Activated naive CD4-positive, alpha-beta T cell treated with anti-CD3 and anti-CD28 coated beads, Interleukin-2, amount 10 ng/mL, durations not matched to agents 7 days and 5 days (primary cell): ENCODE results near the gene PMAIP1.
A peak's percentile ranks its signal among the peaks of the same experiment; 100 is the strongest.

Experiments
- CTCF ChIA-PET: fragments of 350-600 bp; sonication (Branson Sonifier 250); formaldehyde crosslinking; loops from one replicate; lab custom pipeline; 2021; ENCODE audit warnings: antibody characterized with exemption; lab: Charles Lee
- DNase-seq: peaks from one replicate; pipeline ENCODE4 v3.0.0-alpha.2; 2020
- H3K27ac Mint-ChIP-seq: one replicate; pipeline ENCODE4 v1.8.0; 2021; ENCODE audit warnings: mild to moderate bottlenecking, moderate library complexity, mixed read lengths
- H3K27me3 Mint-ChIP-seq: one replicate; pipeline ENCODE4 v1.8.0; 2021; ENCODE audit warnings: mild to moderate bottlenecking, mixed read lengths
- H3K36me3 Mint-ChIP-seq: one replicate; pipeline ENCODE4 v1.8.0; 2021; ENCODE audit warnings: mixed read lengths
- H3K4me1 Mint-ChIP-seq: one replicate; pipeline ENCODE4 v1.8.0; 2021; ENCODE audit warnings: mixed read lengths
- H3K4me3 Mint-ChIP-seq: one replicate; pipeline ENCODE4 v1.8.0; 2021; ENCODE audit warnings: mild to moderate bottlenecking, moderate library complexity, mixed read lengths
- H3K9me3 Mint-ChIP-seq: one replicate; pipeline ENCODE4 v1.8.0; 2021; ENCODE audit warnings: mixed read lengths

PMAIP1 gene

DNA sequence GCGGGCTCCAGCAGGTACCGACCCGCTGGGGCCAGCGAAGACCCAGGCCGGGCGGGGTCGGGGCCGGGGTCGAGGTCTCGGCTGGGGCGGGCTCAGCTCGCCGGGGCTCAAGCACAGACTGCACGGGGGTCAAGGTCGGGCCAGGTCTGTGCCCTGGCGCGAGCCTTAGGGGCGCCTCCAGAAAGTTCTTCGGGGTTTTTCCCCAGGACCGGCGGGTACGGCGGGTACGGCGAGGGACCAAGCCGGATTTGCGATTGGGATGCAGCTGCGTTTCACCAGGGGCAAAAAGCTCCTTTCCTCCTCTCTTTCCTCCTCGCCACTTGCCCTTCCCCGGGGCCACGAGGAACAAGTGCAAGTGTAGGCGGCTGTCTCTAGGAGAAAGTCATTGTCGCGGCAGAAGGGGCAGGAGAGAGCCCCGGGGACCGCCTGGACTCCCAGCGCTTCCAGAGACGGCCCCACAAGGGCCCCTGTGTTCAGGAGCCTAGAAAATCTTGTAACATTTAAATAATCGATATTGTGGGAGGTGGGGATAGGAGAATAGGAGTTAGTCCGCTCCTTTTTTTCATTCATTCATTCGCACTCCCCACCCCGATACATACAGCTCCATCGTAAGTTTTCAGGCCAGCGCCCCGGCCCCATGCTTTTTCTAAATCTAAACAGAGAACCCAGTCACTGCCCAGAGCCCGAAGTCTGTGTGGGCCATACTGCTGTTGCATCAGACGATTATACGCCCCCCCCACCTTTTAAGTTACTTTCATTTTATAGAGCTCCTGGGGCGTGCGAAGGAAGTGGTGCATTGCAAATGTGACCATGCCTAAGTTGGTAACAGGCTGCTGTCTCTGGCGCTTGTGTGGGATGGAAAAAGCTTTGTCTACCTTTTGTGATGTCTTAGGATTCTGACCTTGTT lies 679 bp downstream of the PMAIP1 start:
- peak; percentile 79 for DNase-seq
- Mint-ChIP-seq H3K36me3 (peaks cover 33% of the 10 kb centered on the region), H3K4me3 (peak overlapping the region; percentile 97), H3K9me3 (no peaks in the 10 kb centered on the region), H3K27ac (peak overlapping the region; percentile 99), H3K27me3 (no peaks in the 10 kb centered on the region), H3K4me1 (peaks cover 54% of the 10 kb centered on the region)
- CTCF ChIA-PET: interaction anchor here (0.8 to 2.1 kb wide), 3 partner anchors 10 to 63 kb away, joined by 3 to 4 read pairs (median 4); no protein-coding TSS in a partner anchor

DNA sequence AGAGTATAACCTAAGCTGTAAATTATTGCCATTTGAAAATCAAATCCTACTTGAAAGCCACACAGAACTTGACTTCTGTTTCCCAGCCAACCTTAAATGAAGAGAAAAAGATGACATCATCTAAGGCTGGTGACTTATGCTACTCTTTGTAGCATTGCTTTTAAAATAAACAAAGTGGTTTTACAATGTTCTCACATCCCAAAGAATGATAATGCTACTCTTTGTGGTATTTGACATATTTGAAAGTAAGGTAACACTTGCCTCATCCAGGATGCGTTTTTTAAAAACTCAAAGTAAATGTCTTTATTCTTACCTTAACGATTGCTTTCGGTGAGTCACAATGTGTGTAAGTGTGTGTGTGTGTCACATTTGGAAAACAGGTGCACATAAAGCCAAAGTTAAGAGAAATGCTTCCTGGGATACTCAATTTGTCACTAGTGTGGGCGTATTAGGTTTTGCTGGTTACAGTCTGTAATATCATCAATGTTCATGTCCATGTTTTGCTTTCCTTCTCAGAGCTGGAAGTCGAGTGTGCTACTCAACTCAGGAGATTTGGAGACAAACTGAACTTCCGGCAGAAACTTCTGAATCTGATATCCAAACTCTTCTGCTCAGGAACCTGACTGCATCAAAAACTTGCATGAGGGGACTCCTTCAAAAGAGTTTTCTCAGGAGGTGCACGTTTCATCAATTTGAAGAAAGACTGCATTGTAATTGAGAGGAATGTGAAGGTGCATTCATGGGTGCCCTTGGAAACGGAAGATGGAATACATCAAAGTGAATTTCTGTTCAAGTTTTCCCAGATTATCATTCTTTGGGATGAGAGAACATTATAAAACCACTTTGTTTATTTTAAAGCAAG lies 2.6 kb downstream of the PMAIP1 start:
- CTCF ChIA-PET: interaction anchor here (0.7 kb wide), 1 partner anchor 32 kb away, joined by 3 read pairs; no protein-coding TSS in a partner anchor

DNA sequence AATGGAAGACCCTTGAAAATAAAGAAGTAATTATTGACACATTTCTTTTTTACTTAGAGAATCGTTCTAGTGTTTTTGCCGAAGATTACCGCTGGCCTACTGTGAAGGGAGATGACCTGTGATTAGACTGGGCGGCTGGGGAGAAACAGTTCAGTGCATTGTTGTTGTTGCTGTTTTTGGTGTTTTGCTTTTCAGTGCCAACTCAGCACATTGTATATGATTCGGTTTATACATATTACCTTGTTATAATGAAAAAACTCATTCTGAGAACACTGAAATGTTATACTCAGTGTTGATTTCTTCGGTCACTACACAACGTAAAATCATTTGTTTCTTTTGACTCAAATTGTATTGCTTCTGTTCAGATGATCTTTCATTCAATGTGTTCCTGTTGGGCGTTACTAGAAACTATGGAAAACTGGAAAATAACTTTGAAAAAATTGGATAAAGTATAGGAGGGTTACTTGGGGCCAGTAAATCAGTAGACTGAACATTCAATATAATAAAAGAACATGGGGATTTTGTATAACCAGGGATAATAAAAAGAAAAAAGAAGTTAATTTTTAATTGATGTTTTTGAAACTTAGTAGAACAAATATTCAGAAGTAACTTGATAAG lies 3.3 kb downstream of the PMAIP1 start:
- CTCF ChIA-PET: no interaction called here
- H3K4me3 Mint-ChIP-seq: no peak overlapping the region
- peaks cover 79% of the 10 kb centered on the region for H3K4me1 Mint-ChIP-seq
- peaks cover 30% of the 10 kb centered on the region for H3K36me3 Mint-ChIP-seq
- H3K9me3 Mint-ChIP-seq: no peaks in the 10 kb centered on the region
- DNase-seq: no peak
- H3K27me3 Mint-ChIP-seq: no peaks in the 10 kb centered on the region
- peak overlapping the region; percentile 55 for H3K27ac Mint-ChIP-seq

More for the DNA sequence above, 2.6 kb downstream of the PMAIP1 start:
- DNase-seq: no peak
- no peaks in the 10 kb centered on the region for H3K27me3 Mint-ChIP-seq
- H3K9me3 Mint-ChIP-seq: no peaks in the 10 kb centered on the region
- H3K4me3 Mint-ChIP-seq: peak overlapping the region; percentile 51
- peaks cover 72% of the 10 kb centered on the region for H3K4me1 Mint-ChIP-seq
- H3K36me3 Mint-ChIP-seq: peaks cover 33% of the 10 kb centered on the region
- H3K27ac Mint-ChIP-seq: peak overlapping the region; percentile 55

DNA sequence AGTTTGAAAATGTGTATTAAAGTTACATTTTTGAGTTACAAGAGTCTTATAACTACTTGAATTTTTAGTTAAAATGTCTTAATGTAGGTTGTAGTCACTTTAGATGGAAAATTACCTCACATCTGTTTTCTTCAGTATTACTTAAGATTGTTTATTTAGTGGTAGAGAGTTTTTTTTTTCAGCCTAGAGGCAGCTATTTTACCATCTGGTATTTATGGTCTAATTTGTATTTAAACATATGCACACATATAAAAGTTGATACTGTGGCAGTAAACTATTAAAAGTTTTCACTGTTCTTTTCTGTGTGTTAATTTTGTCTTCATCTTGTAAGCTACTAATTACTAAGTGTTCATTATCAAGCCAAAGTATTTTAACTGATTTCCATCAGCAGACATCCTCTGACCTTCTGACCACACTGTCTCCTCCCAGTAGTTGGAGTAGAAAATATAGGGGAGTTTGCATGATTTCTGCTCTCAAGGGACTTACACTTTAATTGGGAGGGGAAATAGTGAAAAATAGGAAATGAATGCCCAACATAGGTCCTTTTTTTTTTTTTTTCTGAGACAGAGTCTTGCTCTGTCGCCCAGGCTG lies 4.3 kb downstream of the PMAIP1 start:
- no peak for DNase-seq
- no peaks in the 10 kb centered on the region for H3K9me3 Mint-ChIP-seq
- no peaks in the 10 kb centered on the region for H3K27me3 Mint-ChIP-seq
- peaks cover 29% of the 10 kb centered on the region for H3K36me3 Mint-ChIP-seq
- H3K27ac Mint-ChIP-seq: peak overlapping the region; percentile 94
- peak overlapping the region; percentile 42 for H3K4me3 Mint-ChIP-seq
- H3K4me1 Mint-ChIP-seq: peaks cover 77% of the 10 kb centered on the region
- CTCF ChIA-PET: interaction anchor here (1.2 to 2.5 kb wide), 2 partner anchors 15 to 23 kb away, joined by 3 to 7 read pairs; no protein-coding TSS in a partner anchor

DNA sequence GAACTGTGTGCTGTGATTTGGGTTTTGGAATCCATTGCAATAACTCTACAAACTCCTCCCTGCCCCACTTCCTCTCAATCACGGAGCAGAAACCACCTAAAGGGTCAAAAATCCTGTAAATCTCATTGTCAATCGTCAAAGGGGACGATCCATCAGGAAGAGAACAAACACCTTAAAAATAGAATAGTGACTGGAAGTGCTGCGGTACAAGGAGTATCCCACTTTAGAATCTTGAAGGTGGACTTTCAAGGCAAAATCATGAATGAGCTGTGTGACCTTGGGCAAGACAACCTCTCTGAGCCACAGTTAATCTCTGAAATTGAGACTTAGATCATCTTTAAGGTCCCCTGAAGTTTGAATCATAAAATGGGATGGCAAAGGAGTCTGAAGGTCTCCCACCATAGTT lies 5.9 kb downstream of the PMAIP1 start:
- Mint-ChIP-seq H3K4me3 (no peak overlapping the region), H3K9me3 (no peaks in the 10 kb centered on the region), H3K36me3 (peaks cover 26% of the 10 kb centered on the region), H3K27ac (peak overlapping the region; percentile 25), H3K27me3 (no peaks in the 10 kb centered on the region), H3K4me1 (peaks cover 75% of the 10 kb centered on the region)
- no peak for DNase-seq
- CTCF ChIA-PET: interaction anchor here (1.2 to 2.5 kb wide), 4 partner anchors 11 to 68 kb away, joined by 3 to 7 read pairs (median 4); no protein-coding TSS in a partner anchor

DNA sequence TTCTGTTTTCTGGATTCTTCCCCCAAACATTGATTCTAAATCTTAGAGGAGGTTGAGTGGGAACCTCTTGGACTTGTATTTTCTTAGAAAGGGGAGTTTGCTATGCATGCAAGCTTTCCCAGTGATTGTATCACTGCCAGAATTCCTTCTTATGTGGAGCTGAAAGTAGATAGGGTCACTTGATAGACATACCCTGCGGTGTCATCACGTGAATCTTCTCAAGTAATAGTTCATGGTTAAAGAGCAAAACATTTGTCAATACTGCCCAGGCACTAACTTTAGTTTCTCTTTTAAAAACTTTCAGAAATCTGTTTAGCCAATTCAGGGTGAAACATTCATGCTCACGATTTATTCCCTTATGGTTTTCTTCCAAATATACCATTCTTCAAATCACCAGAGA lies 6.4 kb downstream of the PMAIP1 start:
- Mint-ChIP-seq H3K4me1 (peaks cover 72% of the 10 kb centered on the region), H3K9me3 (no peaks in the 10 kb centered on the region), H3K27ac (peak overlapping the region; percentile 64), H3K27me3 (no peaks in the 10 kb centered on the region), H3K4me3 (no peak overlapping the region), H3K36me3 (peaks cover 21% of the 10 kb centered on the region)
- CTCF ChIA-PET: interaction anchor here (2.5 kb wide), 1 partner anchor 13 kb away, joined by 7 read pairs; no protein-coding TSS in a partner anchor
- no peak for DNase-seq

DNA sequence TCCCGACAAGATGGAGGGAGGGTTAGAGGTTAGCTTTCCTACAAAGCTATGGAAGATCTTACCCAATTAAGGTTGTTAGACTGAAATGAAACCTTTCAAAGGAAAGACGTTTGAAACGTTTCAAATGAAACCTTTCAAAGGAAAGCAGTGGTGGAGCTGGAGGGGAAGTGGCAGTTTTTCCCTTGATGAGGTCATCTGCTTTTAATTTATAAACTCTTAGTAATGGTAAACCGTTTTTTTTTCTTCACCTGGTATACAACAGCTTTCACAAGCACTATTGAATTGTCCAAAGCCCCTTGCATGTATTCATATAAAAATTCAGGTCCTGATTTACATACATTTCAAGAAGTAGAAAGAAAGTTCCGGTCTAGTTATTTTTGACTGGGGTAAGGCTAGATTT lies 7.4 kb downstream of the PMAIP1 start:
- DNase-seq: no peak
- Mint-ChIP-seq H3K27ac (peak overlapping the region; percentile 47), H3K27me3 (no peaks in the 10 kb centered on the region), H3K4me3 (peak overlapping the region; percentile 29), H3K9me3 (no peaks in the 10 kb centered on the region), H3K4me1 (peaks cover 62% of the 10 kb centered on the region), H3K36me3 (peaks cover 18% of the 10 kb centered on the region)
- CTCF ChIA-PET: no interaction called here

DNA sequence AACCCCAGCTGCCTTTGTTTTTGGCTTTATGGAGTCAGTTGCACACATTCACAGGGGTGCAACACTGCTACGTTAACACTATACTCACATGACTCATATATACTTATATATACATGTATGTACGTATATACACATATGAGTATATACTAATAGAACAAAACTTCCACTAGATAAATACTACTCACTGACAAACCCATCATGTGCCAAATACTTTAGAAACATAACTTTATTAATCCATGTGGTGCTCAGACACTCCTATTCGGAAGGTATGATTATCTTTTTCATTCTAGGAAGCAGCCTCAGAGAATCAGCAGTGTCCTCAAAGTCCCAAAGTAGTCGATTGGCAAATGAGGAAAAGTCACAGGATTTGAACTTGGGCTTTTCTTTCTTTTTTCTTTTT lies 7.9 kb downstream of the PMAIP1 start:
- CTCF ChIA-PET: no interaction called here
- peaks cover 57% of the 10 kb centered on the region for H3K4me1 Mint-ChIP-seq
- no peak overlapping the region for H3K27ac Mint-ChIP-seq
- no peaks in the 10 kb centered on the region for H3K27me3 Mint-ChIP-seq
- peaks cover 13% of the 10 kb centered on the region for H3K36me3 Mint-ChIP-seq
- DNase-seq: no peak
- no peak overlapping the region for H3K4me3 Mint-ChIP-seq
- no peaks in the 10 kb centered on the region for H3K9me3 Mint-ChIP-seq

DNA sequence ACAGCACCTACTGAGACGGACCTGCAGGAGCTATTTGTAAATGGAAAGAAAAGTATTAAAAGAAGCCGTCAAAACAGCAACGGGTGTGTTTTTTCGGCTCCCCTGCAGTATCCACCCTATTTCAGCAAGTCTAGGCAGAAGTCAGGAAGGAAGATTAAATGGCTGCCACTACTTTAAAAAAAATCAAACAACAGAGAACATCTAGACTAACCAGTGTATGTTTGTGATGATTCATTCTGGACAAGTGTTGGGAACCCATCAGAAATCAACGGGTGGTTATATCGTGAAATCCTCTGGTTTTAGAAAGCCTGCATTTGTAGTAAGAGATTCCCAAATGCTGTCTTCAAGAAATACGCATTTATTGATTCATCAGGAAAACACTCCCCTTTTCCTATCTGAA lies 9.0 kb downstream of the PMAIP1 start:
- Mint-ChIP-seq H3K36me3 (peaks cover 6% of the 10 kb centered on the region), H3K4me3 (no peak overlapping the region), H3K4me1 (peaks cover 50% of the 10 kb centered on the region), H3K9me3 (no peaks in the 10 kb centered on the region), H3K27ac (no peak overlapping the region), H3K27me3 (no peaks in the 10 kb centered on the region)
- CTCF ChIA-PET: no interaction called here
- no peak for DNase-seq

DNA sequence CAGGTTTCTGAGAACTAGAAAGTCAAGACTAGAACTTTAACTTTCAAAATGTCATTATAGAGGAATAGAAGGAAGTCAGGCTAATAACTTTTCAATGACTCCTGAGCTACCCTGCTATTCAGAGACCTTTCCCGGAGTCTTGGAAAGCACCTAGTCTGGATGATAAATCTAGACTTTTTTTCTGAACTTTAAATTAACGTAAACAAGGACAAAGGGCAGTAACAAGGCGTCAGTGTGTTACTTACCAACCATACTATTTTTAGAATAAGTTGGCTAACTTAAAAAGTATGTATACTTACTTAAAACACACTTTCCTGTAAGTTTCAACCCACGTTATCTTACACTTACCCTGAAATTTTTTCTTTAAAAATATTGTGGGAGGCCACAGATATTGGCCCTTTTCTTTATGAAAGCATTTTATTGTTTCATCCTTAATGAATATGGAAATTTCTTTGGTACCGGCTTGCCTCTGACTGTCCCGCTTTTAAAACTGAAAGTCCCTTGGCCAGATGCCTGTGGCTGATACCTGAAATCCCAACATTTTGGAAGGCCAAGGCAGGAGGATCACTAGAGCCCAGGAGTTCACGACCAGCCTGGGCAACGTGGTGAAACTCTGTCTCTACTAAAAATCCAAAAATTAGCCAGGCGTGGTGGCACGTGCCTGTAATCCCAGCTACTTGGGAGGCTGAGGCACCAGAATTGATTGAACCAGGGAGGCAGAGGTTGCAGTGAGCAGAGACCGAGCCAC lies 9.7 kb downstream of the PMAIP1 start:
- Mint-ChIP-seq H3K9me3 (no peaks in the 10 kb centered on the region), H3K4me3 (no peak overlapping the region), H3K27me3 (no peaks in the 10 kb centered on the region), H3K27ac (no peak overlapping the region), H3K4me1 (peaks cover 44% of the 10 kb centered on the region), H3K36me3 (peaks cover 6% of the 10 kb centered on the region)
- CTCF ChIA-PET: interaction anchor here (1.3 kb wide), 1 partner anchor 10 kb away, joined by 4 read pairs; the partner anchor contains the start of gene PMAIP1
- DNase-seq: no peak

DNA sequence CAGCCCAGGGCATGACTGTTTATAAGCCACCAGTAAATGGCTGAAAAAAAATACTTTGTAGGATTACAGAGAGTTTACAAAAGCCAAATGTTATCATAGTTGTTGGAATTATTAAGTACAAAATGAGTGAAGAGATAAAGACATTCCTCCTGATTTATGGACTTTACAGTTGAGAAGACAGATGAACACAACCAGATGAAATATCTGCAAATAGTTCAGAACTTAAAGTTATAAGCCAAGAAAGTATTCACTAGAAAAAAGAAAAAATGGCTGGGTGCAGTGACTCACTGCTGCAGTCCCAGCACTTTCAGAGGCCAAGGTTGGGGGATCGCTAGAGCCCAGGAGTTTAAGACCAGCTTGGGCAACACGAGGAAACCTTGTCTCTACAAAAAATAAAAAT lies 11.2 kb downstream of the PMAIP1 start:
- CTCF ChIA-PET: interaction anchor here (1.3 kb wide), 1 partner anchor 11 kb away, joined by 4 read pairs; the partner anchor contains the start of gene PMAIP1
- H3K4me3 Mint-ChIP-seq: no peak overlapping the region
- no peaks in the 10 kb centered on the region for H3K9me3 Mint-ChIP-seq
- H3K4me1 Mint-ChIP-seq: peaks cover 29% of the 10 kb centered on the region
- H3K27ac Mint-ChIP-seq: no peak overlapping the region
- no peak for DNase-seq
- H3K36me3 Mint-ChIP-seq: no peaks in the 10 kb centered on the region
- H3K27me3 Mint-ChIP-seq: no peaks in the 10 kb centered on the region

DNA sequence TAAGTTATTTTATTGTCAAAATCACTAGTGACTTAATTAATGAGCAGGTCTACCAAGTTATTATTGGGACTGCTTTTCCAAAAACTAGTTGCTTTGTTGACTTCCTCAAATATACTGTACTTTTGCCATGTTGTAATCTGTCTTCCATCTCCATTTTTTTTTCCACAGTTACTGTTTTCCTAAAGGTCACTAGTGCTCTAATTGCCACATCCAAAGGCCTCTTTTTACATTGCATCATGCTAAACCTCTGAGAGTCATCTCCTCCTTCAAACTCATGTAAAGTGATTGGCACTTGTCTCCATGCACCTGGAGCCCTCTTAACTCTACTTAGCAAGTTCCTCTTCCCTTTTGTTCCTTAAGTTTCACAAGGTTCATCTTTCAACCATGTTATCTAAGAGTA lies 11.8 kb downstream of the PMAIP1 start:
- CTCF ChIA-PET: no interaction called here
- peaks cover 23% of the 10 kb centered on the region for H3K4me1 Mint-ChIP-seq
- H3K4me3 Mint-ChIP-seq: no peak overlapping the region
- H3K36me3 Mint-ChIP-seq: no peaks in the 10 kb centered on the region
- H3K27me3 Mint-ChIP-seq: no peaks in the 10 kb centered on the region
- no peaks in the 10 kb centered on the region for H3K9me3 Mint-ChIP-seq
- H3K27ac Mint-ChIP-seq: no peak overlapping the region
- DNase-seq: no peak

DNA sequence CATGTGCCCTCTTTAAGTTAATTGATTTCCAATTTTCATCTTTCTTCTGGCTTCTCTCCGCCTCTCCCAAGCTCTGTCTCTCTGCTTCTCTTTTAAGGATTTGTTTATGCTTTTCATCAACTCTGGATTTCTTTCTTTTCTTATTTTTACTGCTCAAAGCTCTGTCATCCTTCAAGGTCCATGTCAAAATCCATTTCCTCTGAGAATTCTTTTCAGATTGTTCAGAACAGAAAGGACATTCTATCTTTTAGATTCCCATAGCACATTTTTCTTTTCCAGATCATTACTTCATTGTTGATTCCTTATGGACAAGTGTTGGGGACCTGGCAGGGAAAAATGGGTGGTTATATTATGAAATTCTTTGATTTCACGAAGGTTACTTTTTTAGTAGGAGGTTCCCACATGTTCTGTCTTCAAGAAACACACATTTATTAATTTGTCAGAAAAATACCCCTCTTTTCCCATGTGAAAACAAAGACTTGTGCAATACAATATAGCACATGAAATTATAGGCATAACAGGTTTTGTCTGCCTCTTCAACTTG lies 12.3 kb downstream of the PMAIP1 start:
- H3K36me3 Mint-ChIP-seq: no peaks in the 10 kb centered on the region
- H3K4me3 Mint-ChIP-seq: no peak overlapping the region
- CTCF ChIA-PET: no interaction called here
- H3K27ac Mint-ChIP-seq: no peak overlapping the region
- H3K4me1 Mint-ChIP-seq: peaks cover 18% of the 10 kb centered on the region
- H3K9me3 Mint-ChIP-seq: no peaks in the 10 kb centered on the region
- no peaks in the 10 kb centered on the region for H3K27me3 Mint-ChIP-seq
- no peak for DNase-seq
